Measurements from ENCODE around the gene PTPN2.
"Not testable (repeated sequence)": the region's sequence is repeated elsewhere in the genome, so short reads cannot be mapped to it uniquely, and the experiment has no call there.

Gene PTPN2

GRCh38 chr18:12816451-12816850, 67.6 kb downstream of the PTPN2 start:
- Mint-ChIP-seq H3K36me3 (peaks cover 22 to 49% of the 10 kb centered on the region in 2 donors), H3K9me3 (no peaks in the 10 kb centered on the region), H3K27me3 (no peaks in the 10 kb centered on the region), H3K4me1 (no peaks in the 10 kb centered on the region), H3K27ac (no peak overlapping the region), H3K4me3 (no peak overlapping the region)
- DNase-seq: no peak
- no peak for ATAC-seq (replicated peaks)

GRCh38 chr18:12811191-12811950, 72.7 kb downstream of the PTPN2 start:
- Mint-ChIP-seq H3K4me3 (no peak overlapping the region), H3K27ac (no peak overlapping the region), H3K36me3 (peaks cover 44 to 67% of the 10 kb centered on the region in 2 donors), H3K4me1 (no peaks in the 10 kb centered on the region), H3K9me3 (peaks cover 0 to 2% of the 10 kb centered on the region in 2 donors), H3K27me3 (no peaks in the 10 kb centered on the region)
- ATAC-seq (replicated peaks) (no peak), DNase-seq (no peak)

GRCh38 chr18:12803069-12803936, 80.7 kb downstream of the PTPN2 start:
- no peaks in the 10 kb centered on the region for H3K27me3 Mint-ChIP-seq
- peaks cover 11 to 15% of the 10 kb centered on the region in 2 donors for H3K4me1 Mint-ChIP-seq
- H3K4me3 Mint-ChIP-seq: no peak overlapping the region
- ATAC-seq (replicated peaks): peak; percentile 55 to 69
- DNase-seq: no peak
- H3K36me3 Mint-ChIP-seq: peaks cover 29 to 67% of the 10 kb centered on the region in 2 donors
- no peak overlapping the region for H3K27ac Mint-ChIP-seq
- H3K9me3 Mint-ChIP-seq: peaks cover 0 to 2% of the 10 kb centered on the region in 2 donors

- DNase-seq (no peak), ATAC-seq (replicated peaks) (no peak)
- H3K27ac Mint-ChIP-seq: no peak overlapping the region
- peaks cover 0 to 2% of the 10 kb centered on the region in 2 donors for H3K9me3 Mint-ChIP-seq
- H3K4me1 Mint-ChIP-seq: peaks cover 11 to 15% of the 10 kb centered on the region in 2 donors
- H3K4me3 Mint-ChIP-seq: no peak overlapping the region
- H3K36me3 Mint-ChIP-seq: peaks cover 26 to 68% of the 10 kb centered on the region in 2 donors
- H3K27me3 Mint-ChIP-seq: no peaks in the 10 kb centered on the region
These were observed 81.5 kb downstream of the PTPN2 start for GRCh38 chr18:12802538-12802937.

GRCh38 chr18:12796448-12796847, 87.6 kb downstream of the PTPN2 start:
- Mint-ChIP-seq H3K27me3 (no peaks in the 10 kb centered on the region), H3K27ac (no peak overlapping the region), H3K4me1 (no peaks in the 10 kb centered on the region), H3K36me3 (peaks cover 15 to 41% of the 10 kb centered on the region in 2 donors), H3K9me3 (no peaks in the 10 kb centered on the region), H3K4me3 (no peak overlapping the region)
- ATAC-seq (replicated peaks): no peak
- no peak for DNase-seq

- Mint-ChIP-seq H3K36me3 (peaks cover 11 to 16% of the 10 kb centered on the region in 2 donors), H3K27ac (no peak overlapping the region)
- DNase-seq: no peak
These were observed 92.4 kb downstream of the PTPN2 start for GRCh38 chr18:12791610-12792009.

GRCh38 chr18:12786669-12787068, 97.4 kb downstream of the PTPN2 start:
- DNase-seq (no peak), ATAC-seq (replicated peaks) (no peak)
- Mint-ChIP-seq H3K4me3 (no peak overlapping the region), H3K27me3 (no peaks in the 10 kb centered on the region), H3K27ac (no peak overlapping the region), H3K4me1 (no peaks in the 10 kb centered on the region), H3K9me3 (no peaks in the 10 kb centered on the region), H3K36me3 (peaks cover 0 to 20% of the 10 kb centered on the region in 2 donors)

More at GRCh38 chr18:12791610-12792009, 92.4 kb downstream of the PTPN2 start:
- H3K4me3 Mint-ChIP-seq: no peak overlapping the region
- H3K27me3 Mint-ChIP-seq: no peaks in the 10 kb centered on the region
- no peaks in the 10 kb centered on the region for H3K9me3 Mint-ChIP-seq
- no peak for ATAC-seq (replicated peaks)
- no peaks in the 10 kb centered on the region for H3K4me1 Mint-ChIP-seq

GRCh38 chr18:12783524-12783923, 100.5 kb downstream of the PTPN2 start:
- H3K27me3 Mint-ChIP-seq: no peaks in the 10 kb centered on the region
- no peak for ATAC-seq (replicated peaks)
- peaks cover 0 to 20% of the 10 kb centered on the region in 2 donors for H3K36me3 Mint-ChIP-seq
- no peaks in the 10 kb centered on the region for H3K4me1 Mint-ChIP-seq
- no peak overlapping the region for H3K27ac Mint-ChIP-seq
- DNase-seq: no peak
- no peak overlapping the region for H3K4me3 Mint-ChIP-seq
- no peaks in the 10 kb centered on the region for H3K9me3 Mint-ChIP-seq

GRCh38 chr18:12782521-12782920, 101.5 kb downstream of the PTPN2 start:
- Mint-ChIP-seq H3K27me3 (no peaks in the 10 kb centered on the region), H3K27ac (peak overlapping the region; percentile 51), H3K36me3 (peaks cover 0 to 20% of the 10 kb centered on the region in 2 donors), H3K4me1 (no peaks in the 10 kb centered on the region), H3K9me3 (no peaks in the 10 kb centered on the region), H3K4me3 (no peak overlapping the region)
- DNase-seq (no peak), ATAC-seq (replicated peaks) (no peak)

- no peak overlapping the region for H3K4me3 Mint-ChIP-seq
- ATAC-seq (replicated peaks) (no peak), DNase-seq (no peak)
- H3K27ac Mint-ChIP-seq: no peak overlapping the region
- no peaks in the 10 kb centered on the region for H3K4me1 Mint-ChIP-seq
- no peaks in the 10 kb centered on the region for H3K27me3 Mint-ChIP-seq
- peaks cover 0 to 16% of the 10 kb centered on the region in 2 donors for H3K36me3 Mint-ChIP-seq
- peaks cover 0 to 4% of the 10 kb centered on the region in 2 donors for H3K9me3 Mint-ChIP-seq
These were observed 104.6 kb downstream of the PTPN2 start for GRCh38 chr18:12779456-12779855.

- Mint-ChIP-seq H3K27ac (no peak overlapping the region), H3K4me1 (no peaks in the 10 kb centered on the region), H3K36me3 (peaks cover 0 to 14% of the 10 kb centered on the region in 2 donors), H3K9me3 (peaks cover 0 to 4% of the 10 kb centered on the region in 2 donors), H3K4me3 (no peak overlapping the region), H3K27me3 (no peaks in the 10 kb centered on the region)
- no peak for DNase-seq
- ATAC-seq (replicated peaks): no peak
These were observed 105.0 kb downstream of the PTPN2 start for GRCh38 chr18:12779043-12779442.

- H3K36me3 Mint-ChIP-seq: peaks cover 0 to 4% of the 10 kb centered on the region in 2 donors
- H3K4me1 Mint-ChIP-seq: no peaks in the 10 kb centered on the region
- peaks cover 0 to 4% of the 10 kb centered on the region in 2 donors for H3K9me3 Mint-ChIP-seq
- no peak for DNase-seq
- no peak overlapping the region for H3K27ac Mint-ChIP-seq
- H3K27me3 Mint-ChIP-seq: no peaks in the 10 kb centered on the region
- no peak for ATAC-seq (replicated peaks)
- H3K4me3 Mint-ChIP-seq: peak overlapping the region in 1 of 2 donors; percentile 65
These were observed 106.5 kb downstream of the PTPN2 start for GRCh38 chr18:12777500-12777944.

GRCh38 chr18:12776821-12777471, 107.1 kb downstream of the PTPN2 start:
- no peaks in the 10 kb centered on the region for H3K4me1 Mint-ChIP-seq
- H3K27me3 Mint-ChIP-seq: no peaks in the 10 kb centered on the region
- H3K27ac Mint-ChIP-seq: no peak overlapping the region
- H3K36me3 Mint-ChIP-seq: peaks cover 0 to 4% of the 10 kb centered on the region in 2 donors
- ATAC-seq (replicated peaks) (no peak), DNase-seq (no peak)
- peak overlapping the region in 1 of 2 donors; percentile 65 for H3K4me3 Mint-ChIP-seq
- H3K9me3 Mint-ChIP-seq: peaks cover 0 to 4% of the 10 kb centered on the region in 2 donors

GRCh38 chr18:12776415-12776814, 107.6 kb downstream of the PTPN2 start:
- H3K4me3 Mint-ChIP-seq; ATAC-seq (replicated peaks); H3K36me3 Mint-ChIP-seq; H3K27ac Mint-ChIP-seq; H3K9me3 Mint-ChIP-seq; H3K27me3 Mint-ChIP-seq; H3K4me1 Mint-ChIP-seq; DNase-seq: not testable (repeated sequence)
